ENCODE measurements around the gene SLC25A38. TPM values are rescaled to one million over a fixed set of nuclear protein-coding genes. Genes with fewer than 3 reads are reported as not detected.

Gene SLC25A38
- total and polyA plus RNA-seq, 9 of the 15 experiments (the other 6 are each of a cell fraction or from before 2014, with no cell fraction given), result 13.5 to 51.1 (median 30.6) TPM

GRCh38 chr3:39406368-39407258 is 23.4 kb downstream of the SLC25A38 start, which contains the start of gene RPSA (continued):
- TF ChIP-seq TSHZ1 (CRISPR knock-in tag; IDR thresholded peaks at IDR 0.05), result no peak
- peak; percentile 65; the same call in 1 of the 2 replicates for TF ChIP-seq ZNF239 (CRISPR knock-in tag; IDR thresholded peaks at IDR 0.05)
- TF ChIP-seq ZNF79 (CRISPR knock-in tag; IDR thresholded peaks at IDR 0.05; ENCODE audit: low read depth), result no peak; the same call in 1 of the 2 replicates
- TF ChIP-seq ZFP1 (CRISPR knock-in tag; IDR thresholded peaks at IDR 0.05), result no peak
- 0 out of 2 replicates have a peak, but pooled peaks have one; percentile 59 for TF ChIP-seq TAF15 (IDR thresholded peaks at IDR 0.05; ENCODE audit: low read depth, low read length)
- no peak for TF ChIP-seq SMARCE1 (IDR thresholded peaks at IDR 0.05)
- no peak for TF ChIP-seq SETDB1 (IDR thresholded peaks at IDR 0.05; ENCODE audit: low read length)
- TF ChIP-seq, protein P1, sequence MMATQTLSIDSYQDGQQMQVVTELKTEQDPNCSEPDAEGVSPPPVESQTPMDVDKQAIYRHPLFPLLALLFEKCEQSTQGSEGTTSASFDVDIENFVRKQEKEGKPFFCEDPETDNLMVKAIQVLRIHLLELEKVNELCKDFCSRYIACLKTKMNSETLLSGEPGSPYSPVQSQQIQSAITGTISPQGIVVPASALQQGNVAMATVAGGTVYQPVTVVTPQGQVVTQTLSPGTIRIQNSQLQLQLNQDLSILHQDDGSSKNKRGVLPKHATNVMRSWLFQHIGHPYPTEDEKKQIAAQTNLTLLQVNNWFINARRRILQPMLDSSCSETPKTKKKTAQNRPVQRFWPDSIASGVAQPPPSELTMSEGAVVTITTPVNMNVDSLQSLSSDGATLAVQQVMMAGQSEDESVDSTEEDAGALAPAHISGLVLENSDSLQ (IDR thresholded peaks at IDR 0.05), result peak; percentile 91
- peak; percentile 91 for TF ChIP-seq PTBP1 (IDR thresholded peaks at IDR 0.05; ENCODE audit: low read depth, low read length)
- TF ChIP-seq ZSCAN29 (IDR thresholded peaks at IDR 0.05), result peak; percentile 61
- TF ChIP-seq, protein P2, sequence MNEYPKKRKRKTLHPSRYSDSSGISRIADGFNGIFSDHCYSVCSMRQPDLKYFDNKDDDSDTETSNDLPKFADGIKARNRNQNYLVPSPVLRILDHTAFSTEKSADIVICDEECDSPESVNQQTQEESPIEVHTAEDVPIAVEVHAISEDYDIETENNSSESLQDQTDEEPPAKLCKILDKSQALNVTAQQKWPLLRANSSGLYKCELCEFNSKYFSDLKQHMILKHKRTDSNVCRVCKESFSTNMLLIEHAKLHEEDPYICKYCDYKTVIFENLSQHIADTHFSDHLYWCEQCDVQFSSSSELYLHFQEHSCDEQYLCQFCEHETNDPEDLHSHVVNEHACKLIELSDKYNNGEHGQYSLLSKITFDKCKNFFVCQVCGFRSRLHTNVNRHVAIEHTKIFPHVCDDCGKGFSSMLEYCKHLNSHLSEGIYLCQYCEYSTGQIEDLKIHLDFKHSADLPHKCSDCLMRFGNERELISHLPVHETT (CRISPR knock-in tag; conservative IDR thresholded peaks at IDR 0.05 in 1 of 2, IDR thresholded peaks at IDR 0.05 in 1 of 2), result peak in 1 of 2 experiments; percentile 27; a peak in 2 of 4 replicates
- peak; percentile 79; the same call in 1 of the 2 replicates for TF ChIP-seq MXI1 (IDR thresholded peaks at IDR 0.05; ENCODE audit: low read depth, low read length)
- TF ChIP-seq CSDE1 (IDR thresholded peaks at IDR 0.05), result no peak
- no peak for TF ChIP-seq ZNF217 (CRISPR knock-in tag; IDR thresholded peaks at IDR 0.05)
- peak; percentile 77; the same call in 1 of the 2 replicates for TF ChIP-seq THAP7 (CRISPR knock-in tag; IDR thresholded peaks at IDR 0.05)
- peak; percentile 90 for TF ChIP-seq C11orf30 (IDR thresholded peaks at IDR 0.05; ENCODE audit: low read depth)
- TF ChIP-seq NFATC3 (IDR thresholded peaks at IDR 0.05), result no peak
- no peak for TF ChIP-seq NFIX (CRISPR knock-in tag; IDR thresholded peaks at IDR 0.05; ENCODE audit: low read depth)
- peak; percentile 98 for TF ChIP-seq SAP30 (IDR thresholded peaks at IDR 0.05; ENCODE audit: borderline replicate concordance, insufficient read depth, low read depth, low read length, poor library complexity, severe bottlenecking)
- peak; percentile 17; the same call in 1 of the 2 replicates for TF ChIP-seq MYNN (IDR thresholded peaks at IDR 0.05)
- TF ChIP-seq MYNN (CRISPR knock-in tag; IDR thresholded peaks at IDR 0.05), result no peak
- peak; percentile 100 for TF ChIP-seq POLR2A (conservative IDR thresholded peaks at IDR 0.05)

Data from K562 (cell line).